Stimulated activated CD8-positive, alpha-beta memory T cell treated with anti-CD3 and anti-CD28 coated beads, Interleukin-15, amount 100 ng/mL, for 4 hours (primary cell): ENCODE data around the gene KRTAP5-9.
"Not testable (repeated sequence)": the region's sequence is repeated elsewhere in the genome, so short reads cannot be mapped to it uniquely, and the experiment has no call there.

Source experiments
- DNase-seq, 2 donors: peaks; one replicate each; pipeline ENCODE4 v3.0.0-alpha.2; 2020; ENCODE audit warnings: low read depth in 2 of 2

The KRTAP5-9 gene

GRCh38 chr11:71562120-71562519 lies 13.9 kb downstream of the KRTAP5-9 start:
- no peak for DNase-seq

GRCh38 chr11:71563406-71563805 lies 15.2 kb downstream of the KRTAP5-9 start:
- DNase-seq = no peak

- DNase-seq = no peak
Observed at GRCh38 chr11:71564430-71564829, 16.2 kb downstream of the KRTAP5-9 start.

- DNase-seq = no peak
Observed at GRCh38 chr11:71565263-71565662, 17.0 kb downstream of the KRTAP5-9 start, which contains the start of gene KRTAP5-10. Gene KRTAP5-10 (plus strand): TSS chr11:71565563. CDS start chr11:71565588, 25 bp downstream.

GRCh38 chr11:71566081-71566620 lies 17.9 kb downstream of the KRTAP5-9 start:
- no peak for DNase-seq

GRCh38 chr11:71566626-71567599 lies 18.7 kb downstream of the KRTAP5-9 start:
- DNase-seq = not testable (repeated sequence)

- not testable (repeated sequence) for DNase-seq
Observed at GRCh38 chr11:71567633-71568032, 19.4 kb downstream of the KRTAP5-9 start.

- DNase-seq = no peak
Observed at GRCh38 chr11:71568704-71569349, 20.6 kb downstream of the KRTAP5-9 start.

GRCh38 chr11:71571101-71571850 lies 23.1 kb downstream of the KRTAP5-9 start:
- DNase-seq = not testable (repeated sequence)

- no peak for DNase-seq
Observed at GRCh38 chr11:71572811-71573210, 24.6 kb downstream of the KRTAP5-9 start.

GRCh38 chr11:71574418-71574817 lies 26.2 kb downstream of the KRTAP5-9 start:
- DNase-seq = no peak

GRCh38 chr11:71575723-71576424 lies 27.7 kb downstream of the KRTAP5-9 start:
- no peak for DNase-seq

- not testable (repeated sequence) for DNase-seq
Observed at GRCh38 chr11:71576688-71577465, 28.7 kb downstream of the KRTAP5-9 start.

GRCh38 chr11:71577469-71578004 lies 29.3 kb downstream of the KRTAP5-9 start:
- DNase-seq = no peak

GRCh38 chr11:71579513-71579912 lies 31.3 kb downstream of the KRTAP5-9 start:
- not testable (repeated sequence) for DNase-seq

GRCh38 chr11:71580057-71581003 lies 32.1 kb downstream of the KRTAP5-9 start:
- no peak for DNase-seq

- DNase-seq = no peak
Observed at GRCh38 chr11:71581826-71582225, 33.6 kb downstream of the KRTAP5-9 start.

GRCh38 chr11:71582309-71582895 lies 34.2 kb downstream of the KRTAP5-9 start, which contains the start of gene KRTAP5-11:
Gene KRTAP5-11 (minus strand): TSS chr11:71582875. CDS start chr11:71582837, 38 bp downstream.
- no peak for DNase-seq
